PC-9 (cell line): ENCODE data around the gene CECR2.

Source experiments
- EZH2 ChIP-seq: fragments of 200-600 bp; sonication (generic); IDR thresholded peaks from 2 replicates; pipeline ENCODE4 v1.8.0; 2017; ENCODE audit warnings: antibody characterized with exemption, low read depth
- TF ChIP-seq, protein P1 (sequence below): fragments of 200-600 bp; sonication (generic); conservative IDR thresholded peaks from 2 replicates; pipeline ENCODE4 v1.6.1; 2017; ENCODE audit warnings: mixed run types, antibody characterized with exemption, mild to moderate bottlenecking, moderate library complexity

DNA sequence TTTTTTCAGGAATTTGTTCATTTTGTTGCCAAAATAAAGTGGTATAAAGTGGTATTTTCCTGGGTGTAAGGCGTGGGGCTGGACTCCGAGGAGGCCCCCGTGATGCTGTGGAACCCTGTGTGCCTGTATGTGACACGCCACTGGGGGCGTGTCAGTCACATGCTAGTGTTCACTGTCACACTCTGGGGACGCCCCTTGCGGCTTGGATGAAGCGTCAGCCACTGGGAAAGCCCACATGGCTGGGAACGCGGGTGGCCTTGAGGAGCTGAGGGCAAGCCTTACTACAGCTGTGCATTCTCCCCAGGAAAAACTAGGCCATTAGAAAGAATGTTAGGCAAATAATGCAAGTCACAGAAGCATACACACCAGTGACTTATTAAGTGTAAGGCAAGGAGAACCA lies 117.1 kb downstream of the CECR2 start:
- TF ChIP-seq, protein P1, sequence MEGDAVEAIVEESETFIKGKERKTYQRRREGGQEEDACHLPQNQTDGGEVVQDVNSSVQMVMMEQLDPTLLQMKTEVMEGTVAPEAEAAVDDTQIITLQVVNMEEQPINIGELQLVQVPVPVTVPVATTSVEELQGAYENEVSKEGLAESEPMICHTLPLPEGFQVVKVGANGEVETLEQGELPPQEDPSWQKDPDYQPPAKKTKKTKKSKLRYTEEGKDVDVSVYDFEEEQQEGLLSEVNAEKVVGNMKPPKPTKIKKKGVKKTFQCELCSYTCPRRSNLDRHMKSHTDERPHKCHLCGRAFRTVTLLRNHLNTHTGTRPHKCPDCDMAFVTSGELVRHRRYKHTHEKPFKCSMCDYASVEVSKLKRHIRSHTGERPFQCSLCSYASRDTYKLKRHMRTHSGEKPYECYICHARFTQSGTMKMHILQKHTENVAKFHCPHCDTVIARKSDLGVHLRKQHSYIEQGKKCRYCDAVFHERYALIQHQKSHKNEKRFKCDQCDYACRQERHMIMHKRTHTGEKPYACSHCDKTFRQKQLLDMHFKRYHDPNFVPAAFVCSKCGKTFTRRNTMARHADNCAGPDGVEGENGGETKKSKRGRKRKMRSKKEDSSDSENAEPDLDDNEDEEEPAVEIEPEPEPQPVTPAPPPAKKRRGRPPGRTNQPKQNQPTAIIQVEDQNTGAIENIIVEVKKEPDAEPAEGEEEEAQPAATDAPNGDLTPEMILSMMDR = no peak
- TF ChIP-seq EZH2 = no peak
